ENCODE data around the gene DDA1.

Gene DDA1

DNA sequence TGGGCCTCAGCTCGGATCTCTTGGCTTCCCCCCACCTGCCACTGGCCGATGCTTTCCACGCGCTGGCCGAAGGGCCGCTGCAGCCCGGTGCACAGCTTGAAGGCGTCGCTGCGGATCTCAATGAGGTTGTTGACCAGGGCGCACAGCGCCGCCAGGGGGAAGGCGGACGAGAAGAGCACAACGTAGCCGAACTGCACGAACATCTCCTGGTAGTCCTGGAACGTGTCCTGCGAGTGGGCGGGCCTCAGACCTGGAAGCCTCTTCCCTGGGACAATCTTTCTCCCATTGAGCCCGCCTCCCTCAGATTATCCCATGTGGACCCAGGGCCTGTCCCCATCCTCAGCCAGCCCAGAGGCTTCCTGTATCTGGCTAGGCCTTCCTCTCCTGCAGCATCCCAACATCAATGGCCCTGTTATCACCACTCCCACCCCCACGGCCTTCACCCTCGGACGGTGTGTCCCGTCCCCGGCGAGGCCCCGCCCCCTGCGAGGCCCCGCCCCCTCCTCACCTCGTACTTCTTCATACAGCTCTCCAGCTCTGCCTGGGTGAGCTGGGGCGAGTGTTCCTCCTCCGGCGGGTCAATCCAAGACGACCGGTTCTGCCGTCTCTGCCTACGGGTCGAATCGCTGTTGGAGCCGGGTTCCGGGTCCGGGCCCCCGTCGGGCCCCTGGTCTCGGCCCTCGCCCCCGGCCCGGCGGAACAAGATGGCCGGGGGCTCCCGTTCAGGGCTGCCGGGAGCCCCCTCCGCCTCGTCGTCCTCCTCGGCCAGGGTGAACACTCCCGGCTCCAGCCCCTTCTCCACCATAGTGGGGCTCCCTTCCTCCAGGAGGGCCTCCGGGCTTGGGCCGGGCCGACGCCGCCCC is 18.5 kb downstream of the DDA1 start:
- H3K4me3 ChIP-seq = no peak overlapping the region

DNA sequence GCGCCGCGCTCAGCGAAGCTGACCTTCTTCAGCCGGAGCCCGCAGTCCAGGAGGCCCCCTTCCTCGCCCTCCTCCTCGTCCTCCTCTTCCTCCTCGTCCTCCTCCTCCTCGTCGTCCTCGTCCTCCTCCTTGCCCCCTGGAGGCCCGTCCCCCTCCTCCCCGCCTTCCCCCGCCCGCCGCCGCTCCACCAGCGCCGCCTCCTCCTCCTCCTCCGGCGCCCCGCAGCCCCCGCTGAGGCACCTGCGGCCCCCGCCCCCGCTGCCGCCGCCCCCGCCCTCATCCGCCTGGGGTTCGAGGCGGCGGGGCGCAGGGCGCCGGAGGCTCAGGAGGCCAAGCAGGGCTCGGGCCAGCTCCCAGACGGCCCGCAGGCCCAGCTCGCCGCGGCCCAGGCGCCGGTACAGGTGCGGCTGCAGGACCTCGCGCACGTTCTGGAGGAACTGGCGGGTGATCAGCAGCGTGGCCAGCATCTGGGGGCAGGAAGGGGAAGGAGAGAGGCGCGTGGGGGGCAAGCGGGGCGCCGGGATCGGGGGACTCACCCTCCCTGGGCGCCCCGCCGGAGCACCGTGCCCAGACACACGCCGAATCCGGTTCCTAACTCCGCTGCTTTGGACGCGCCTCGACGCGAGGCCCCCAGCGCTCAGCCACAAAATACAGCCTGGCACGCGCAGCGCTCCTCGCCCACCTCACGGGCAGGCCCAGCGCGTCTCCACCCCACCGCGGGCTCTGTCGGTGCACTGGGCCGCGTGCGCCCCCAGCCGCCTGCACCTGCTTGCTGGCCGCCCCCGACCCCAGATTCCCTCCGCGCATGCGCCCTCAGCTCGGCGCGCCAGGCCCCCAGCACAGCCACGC is 19.4 kb downstream of the DDA1 start:
- DNase-seq (ENCODE audit: low read depth, low spot score) = no peak
- Histone ChIP-seq H3K27ac (no peak overlapping the region), H3K4me3 (no peak overlapping the region), H3K36me3 (ENCODE audit: insufficient read depth, low read length) (peaks cover 5% of the 10 kb centered on the region), H3K9ac (ENCODE audit: insufficient read length) (no peak overlapping the region), H3K9me3 (ENCODE audit: low read depth, low read length) (no peaks in the 10 kb centered on the region)
- TF ChIP-seq FOXP2 (optimal IDR thresholded peaks at IDR 0.05; ENCODE audit: control extremely low read depth, extremely low read length, insufficient read depth) (no peak), POLR2AphosphoS5 (IDR thresholded peaks at IDR 0.05; ENCODE audit: borderline replicate concordance, low read depth, low read length) (no peak)

More for the DNA sequence above, 18.5 kb downstream of the DDA1 start:
- TF ChIP-seq EZH2 (IDR thresholded peaks at IDR 0.05) = no peak
- no peak for TF ChIP-seq FOXP2 (optimal IDR thresholded peaks at IDR 0.05; ENCODE audit: control extremely low read depth, extremely low read length, insufficient read depth)
- TF ChIP-seq POLR2AphosphoS5 (IDR thresholded peaks at IDR 0.05; ENCODE audit: borderline replicate concordance, low read depth, low read length) = no peak
- peaks cover 2% of the 10 kb centered on the region for H3K36me3 ChIP-seq (ENCODE audit: insufficient read depth, low read length)
- no peak for DNase-seq (ENCODE audit: low read depth, low spot score)
- no peaks in the 10 kb centered on the region for H3K9me3 ChIP-seq (ENCODE audit: low read depth, low read length)
- H3K27ac ChIP-seq = no peak overlapping the region
- no peak overlapping the region for H3K9ac ChIP-seq (ENCODE audit: insufficient read length)

DNA sequence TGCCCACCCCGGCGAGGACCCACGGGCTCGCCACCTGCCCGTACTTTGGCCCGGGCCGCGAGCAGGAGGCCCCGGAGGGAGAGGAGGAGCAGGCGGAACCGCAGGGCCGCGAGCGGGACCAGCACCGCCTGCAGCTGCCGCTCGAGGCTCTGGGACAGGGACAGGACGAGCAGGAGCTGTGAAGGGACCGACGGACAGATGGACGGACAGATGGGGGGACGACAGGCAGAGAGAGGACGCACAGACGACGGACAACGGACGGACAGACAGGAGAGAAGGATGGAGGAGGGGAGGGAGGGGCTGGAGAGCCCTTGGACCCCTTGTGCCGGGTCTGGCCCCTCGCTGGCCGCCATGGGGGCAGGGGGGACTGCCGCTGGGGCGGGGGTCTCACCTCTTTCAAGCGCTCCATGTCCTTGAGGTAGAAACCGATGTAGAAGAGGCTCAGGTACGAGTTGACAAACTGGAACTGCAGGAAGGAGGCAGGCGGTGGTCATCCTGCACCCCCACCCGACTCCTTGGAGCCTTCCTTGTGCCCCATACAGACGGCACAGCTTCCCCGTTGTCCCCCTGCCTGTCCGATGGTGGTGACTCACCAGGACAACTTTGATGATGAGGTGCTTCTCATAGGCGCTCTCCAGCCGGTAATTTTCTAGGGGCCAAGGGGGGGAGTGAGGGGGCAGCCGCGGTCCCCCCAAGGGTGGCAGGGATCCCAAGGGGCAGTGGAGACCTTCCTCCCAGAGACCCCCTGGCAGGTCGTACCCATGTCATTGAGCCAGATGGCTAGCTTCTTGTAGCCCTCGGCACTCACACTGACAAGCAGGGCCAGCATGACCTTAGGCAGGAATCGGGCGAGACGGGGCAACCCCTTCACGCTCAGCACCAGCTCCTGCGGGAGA is 20.3 kb downstream of the DDA1 start:
- no peak for TF ChIP-seq EZH2 (IDR thresholded peaks at IDR 0.05)
- TF ChIP-seq POLR2AphosphoS5 (IDR thresholded peaks at IDR 0.05; ENCODE audit: borderline replicate concordance, low read depth, low read length) = no peak
- Histone ChIP-seq H3K36me3 (ENCODE audit: insufficient read depth, low read length) (peaks cover 5% of the 10 kb centered on the region), H3K9ac (ENCODE audit: insufficient read length) (no peak overlapping the region), H3K4me3 (no peak overlapping the region), H3K27ac (no peak overlapping the region), H3K9me3 (ENCODE audit: low read depth, low read length) (no peaks in the 10 kb centered on the region)
- DNase-seq (ENCODE audit: low read depth, low spot score) = no peak

DNA sequence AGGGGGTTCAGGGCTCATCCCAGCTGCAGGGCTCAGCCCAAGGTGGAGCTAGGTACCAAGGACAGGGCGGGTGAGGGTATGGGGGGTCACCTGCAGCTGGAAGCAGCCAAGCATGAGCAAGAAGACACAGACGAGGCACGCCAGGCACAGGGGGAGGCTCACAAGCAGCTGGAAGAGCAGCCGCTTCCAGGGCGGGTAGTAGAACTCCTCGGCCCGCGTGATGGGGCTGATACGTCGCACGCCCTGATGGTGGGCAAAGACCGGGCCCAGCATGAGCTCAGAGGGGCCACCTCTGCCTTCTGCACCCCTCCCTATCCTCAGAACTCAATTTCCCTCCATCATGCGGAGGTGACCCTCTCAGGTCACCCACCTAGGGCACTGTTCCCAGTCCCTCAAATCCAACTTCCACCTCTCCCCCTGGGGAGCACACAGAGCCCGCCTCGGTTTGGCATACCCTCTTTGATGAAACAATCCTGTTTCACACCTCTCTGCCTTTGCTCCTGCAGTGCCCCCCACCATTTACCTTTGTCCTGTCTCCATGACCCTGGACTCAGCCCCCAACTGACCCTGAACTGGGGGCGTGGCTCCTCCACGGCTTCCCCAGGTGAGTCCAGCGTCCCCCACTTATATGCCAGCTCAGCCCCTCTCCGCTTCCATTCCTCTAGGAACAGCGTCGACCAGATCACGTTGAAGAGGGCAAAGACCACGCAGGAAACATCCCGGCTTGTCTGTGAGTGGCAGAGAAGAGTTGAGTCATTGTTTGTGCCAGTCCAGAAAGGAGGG is 21.1 kb downstream of the DDA1 start:
- TF ChIP-seq FOXP2 (optimal IDR thresholded peaks at IDR 0.05; ENCODE audit: control extremely low read depth, extremely low read length, insufficient read depth) (no peak), EZH2 (IDR thresholded peaks at IDR 0.05) (no peak), POLR2AphosphoS5 (IDR thresholded peaks at IDR 0.05; ENCODE audit: borderline replicate concordance, low read depth, low read length) (no peak)
- Histone ChIP-seq H3K9me3 (ENCODE audit: low read depth, low read length) (no peaks in the 10 kb centered on the region), H3K9ac (ENCODE audit: insufficient read length) (no peak overlapping the region), H3K27ac (no peak overlapping the region), H3K4me3 (no peak overlapping the region), H3K36me3 (ENCODE audit: insufficient read depth, low read length) (peaks cover 5% of the 10 kb centered on the region)
- DNase-seq (ENCODE audit: low read depth, low spot score) = no peak

DNA sequence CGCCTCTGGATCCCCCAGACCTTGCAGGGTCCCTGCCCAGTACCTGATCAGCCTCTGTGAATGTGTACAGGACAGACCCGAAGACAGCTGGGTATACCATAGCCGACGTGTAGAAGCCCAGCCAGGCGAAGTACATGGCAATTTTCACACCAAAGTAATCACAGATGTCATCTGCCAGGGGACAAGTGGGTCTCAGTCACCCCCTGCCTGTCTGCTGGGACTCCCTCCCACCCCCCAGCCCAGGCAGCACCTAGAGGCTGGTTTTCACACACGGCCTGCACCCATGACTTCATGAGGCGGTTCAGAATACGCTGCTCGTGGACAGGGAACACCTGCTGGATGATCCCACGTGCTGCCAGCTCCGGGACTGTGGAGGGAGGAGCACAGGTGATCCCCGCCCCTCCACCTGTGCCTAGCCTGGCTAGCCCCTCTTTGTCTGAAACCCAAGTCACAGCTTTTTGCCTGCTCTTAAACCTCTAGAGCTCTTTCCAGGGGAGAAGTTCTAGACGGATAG is 21.7 kb downstream of the DDA1 start:
- DNase-seq (ENCODE audit: low read depth, low spot score) = no peak
- Histone ChIP-seq H3K9ac (ENCODE audit: insufficient read length) (no peak overlapping the region), H3K36me3 (ENCODE audit: insufficient read depth, low read length) (peaks cover 5% of the 10 kb centered on the region), H3K27ac (no peak overlapping the region), H3K9me3 (ENCODE audit: low read depth, low read length) (no peaks in the 10 kb centered on the region), H3K4me3 (no peak overlapping the region)
- TF ChIP-seq EZH2 (IDR thresholded peaks at IDR 0.05) (no peak), FOXP2 (optimal IDR thresholded peaks at IDR 0.05; ENCODE audit: control extremely low read depth, extremely low read length, insufficient read depth) (no peak), POLR2AphosphoS5 (IDR thresholded peaks at IDR 0.05; ENCODE audit: borderline replicate concordance, low read depth, low read length) (no peak)

DNA sequence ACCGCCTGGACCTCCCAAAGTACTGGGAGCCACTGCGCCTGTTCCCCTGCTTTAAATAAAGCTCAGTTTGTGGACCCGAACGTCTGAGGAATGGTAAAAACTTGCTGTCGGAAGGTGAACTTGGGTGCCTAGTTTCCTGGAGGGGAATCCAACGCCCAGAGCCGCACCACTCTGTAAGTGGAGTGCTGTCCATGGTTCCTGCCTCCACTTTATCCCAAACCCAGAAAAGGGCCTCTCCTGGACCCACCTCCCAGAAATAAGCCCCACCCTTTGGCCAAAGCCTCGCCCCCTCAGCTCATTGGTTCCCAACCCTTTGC is 23.0 kb downstream of the DDA1 start:
- no peaks in the 10 kb centered on the region for H3K9me3 ChIP-seq (ENCODE audit: low read depth, low read length)
- no peak overlapping the region for H3K27ac ChIP-seq
- no peak overlapping the region for H3K4me3 ChIP-seq
- TF ChIP-seq FOXP2 (optimal IDR thresholded peaks at IDR 0.05; ENCODE audit: control extremely low read depth, extremely low read length, insufficient read depth) (no peak), POLR2AphosphoS5 (IDR thresholded peaks at IDR 0.05; ENCODE audit: borderline replicate concordance, low read depth, low read length) (no peak), EZH2 (IDR thresholded peaks at IDR 0.05) (no peak)
- H3K36me3 ChIP-seq (ENCODE audit: insufficient read depth, low read length) = peaks cover 5% of the 10 kb centered on the region
- no peak for DNase-seq (ENCODE audit: low read depth, low spot score)
- no peak overlapping the region for H3K9ac ChIP-seq (ENCODE audit: insufficient read length)

Data from SK-N-MC (cell line).